OCI-LY3 (cell line): ENCODE measurements around the gene NBEA.

Experiments
- H2AFZ ChIP-seq: fragments of 200-600, 300-600 bp; shearing (Covaris generic); 2 replicates; pipeline ENCODE4 v1.6.0; 2014; ENCODE audit warnings: antibody characterized with exemption, low read depth, low read length
- H3K27ac ChIP-seq: fragments of 200-600, 300-600 bp; sonication (generic); 2 replicates; pipeline ENCODE4 v1.5.1; 2014; ENCODE audit warnings: mild to moderate bottlenecking, low read length, moderate library complexity, mixed read lengths
- H3K27me3 ChIP-seq: fragments of 200-600, 300-600 bp; sonication (generic); 2 replicates; pipeline ENCODE4 v1.6.1; 2014; ENCODE audit warnings: low read depth, low read length, mixed read lengths
- H3K36me3 ChIP-seq: fragments of 200-600, 300-600 bp; sonication (generic); replicated peaks from 2 replicates; pipeline ENCODE3; 2014; ENCODE audit warnings: low read depth, low read length, mixed read lengths
- H3K4me1 ChIP-seq: fragments of 300-600, 200-600 bp; sonication (generic); 2 replicates; pipeline ENCODE4 v1.6.1; 2014; ENCODE audit warnings: low read length, mixed read lengths
- H3K4me2 ChIP-seq: fragments of 200-600, 300-600 bp; sonication (generic); 2 replicates; pipeline ENCODE4 v1.6.1; 2014; ENCODE audit warnings: low read length, mixed read lengths
- H3K4me3 ChIP-seq: fragments of 300-600, 200-600 bp; sonication (generic); 2 replicates; pipeline ENCODE4 v1.5.1; 2014; ENCODE audit warnings: antibody characterized with exemption, mild to moderate bottlenecking, low read length, moderate library complexity
- H3K79me2 ChIP-seq: fragments of 300-600, 200-600 bp; shearing (Covaris generic); 2 replicates; pipeline ENCODE4 v1.6.1; 2014; ENCODE audit warnings: mild to moderate bottlenecking, low read length, mixed read lengths
- H3K9ac ChIP-seq: fragments of 300-600, 200-600 bp; shearing (Covaris generic); 2 replicates; pipeline ENCODE4 v1.6.0; 2014; ENCODE audit warnings: mild to moderate bottlenecking, low read length, moderate library complexity
- H3K9me3 ChIP-seq: fragments of 200-600, 300-600 bp; shearing (Covaris generic); 2 replicates; pipeline ENCODE4 v1.6.1; 2014; ENCODE audit warnings: low read length, mixed read lengths; ENCODE audit not compliant: insufficient read depth
- H4K20me1 ChIP-seq: fragments of 200-600, 300-600 bp; sonication (generic); 2 replicates; pipeline ENCODE4 v1.6.1; 2016; ENCODE audit warnings: low read length, mixed read lengths; ENCODE audit not compliant: insufficient read depth
- CTCF ChIP-seq: fragments of 200-600, 300-600 bp; sonication (generic); IDR thresholded peaks from 2 replicates; pipeline ENCODE4 v1.5.1; 2014; ENCODE audit warnings: antibody characterized with exemption, low read length, low read depth
- EZH2phosphoT487 ChIP-seq: fragments of 200-600 bp; shearing (Covaris generic); IDR thresholded peaks from 2 replicates; pipeline ENCODE4 v1.6.1; 2018; ENCODE audit warnings: antibody characterized with exemption, mixed run types, low read depth

The NBEA gene

GRCh38 chr13:35592457-35592856 lies 650.4 kb downstream of the NBEA start:
- H3K27ac ChIP-seq = no peak overlapping the region
- H3K4me1 ChIP-seq = no peaks in the 10 kb centered on the region
- H3K4me3 ChIP-seq = no peak overlapping the region
- H3K9ac ChIP-seq = no peak overlapping the region
- H2AFZ ChIP-seq = no peak overlapping the region
- H3K27me3 ChIP-seq = no peaks in the 10 kb centered on the region
- H3K36me3 ChIP-seq = no peaks in the 10 kb centered on the region
- H4K20me1 ChIP-seq = no peaks in the 10 kb centered on the region
- TF ChIP-seq EZH2phosphoT487 (no peak), CTCF (no peak)
- no peaks in the 10 kb centered on the region for H3K9me3 ChIP-seq
- no peaks in the 10 kb centered on the region for H3K79me2 ChIP-seq
- H3K4me2 ChIP-seq = no peak overlapping the region

- Histone ChIP-seq H3K9ac (no peak overlapping the region), H4K20me1 (no peaks in the 10 kb centered on the region), H3K4me2 (no peak overlapping the region), H3K9me3 (no peaks in the 10 kb centered on the region), H2AFZ (no peak overlapping the region), H3K27ac (no peak overlapping the region), H3K27me3 (no peaks in the 10 kb centered on the region), H3K4me3 (no peak overlapping the region), H3K36me3 (no peaks in the 10 kb centered on the region), H3K4me1 (no peaks in the 10 kb centered on the region), H3K79me2 (no peaks in the 10 kb centered on the region)
- TF ChIP-seq EZH2phosphoT487 (no peak), CTCF (no peak)
Observed at GRCh38 chr13:35593651-35594050, 651.6 kb downstream of the NBEA start.

- H3K4me1 ChIP-seq = no peaks in the 10 kb centered on the region
- no peaks in the 10 kb centered on the region for H3K9me3 ChIP-seq
- TF ChIP-seq EZH2phosphoT487 = no peak
- TF ChIP-seq CTCF = no peak
- no peaks in the 10 kb centered on the region for H3K79me2 ChIP-seq
- no peaks in the 10 kb centered on the region for H3K27me3 ChIP-seq
- H3K36me3 ChIP-seq = no peaks in the 10 kb centered on the region
- H3K9ac ChIP-seq = no peak overlapping the region
- H3K27ac ChIP-seq = no peak overlapping the region
- no peak overlapping the region for H3K4me2 ChIP-seq
- no peak overlapping the region for H2AFZ ChIP-seq
- H3K4me3 ChIP-seq = no peak overlapping the region
- no peaks in the 10 kb centered on the region for H4K20me1 ChIP-seq
Observed at GRCh38 chr13:35594096-35594495, 652.0 kb downstream of the NBEA start.

DNA sequence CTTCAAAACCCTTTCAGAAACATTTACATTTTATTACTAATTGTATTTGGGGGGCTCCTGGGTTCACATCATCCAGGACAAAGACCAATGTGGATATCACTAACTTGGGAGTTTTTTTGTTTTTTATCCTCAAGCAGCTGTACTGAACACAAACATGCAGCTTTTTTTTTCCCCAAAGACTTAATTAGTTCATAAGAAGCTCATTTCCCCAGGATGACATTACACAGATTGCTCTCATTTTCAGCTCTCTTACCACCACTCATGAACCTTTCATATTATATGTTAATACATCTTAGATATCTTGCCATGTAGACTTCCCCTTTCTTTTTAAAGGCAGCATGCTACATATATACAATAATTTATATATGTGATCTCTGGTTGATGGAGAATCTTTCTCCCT lies 653.1 kb downstream of the NBEA start:
- Histone ChIP-seq H3K4me3 (no peak overlapping the region), H4K20me1 (no peaks in the 10 kb centered on the region), H3K27ac (no peak overlapping the region), H3K79me2 (no peaks in the 10 kb centered on the region), H3K4me2 (no peak overlapping the region), H3K27me3 (no peaks in the 10 kb centered on the region), H3K4me1 (no peaks in the 10 kb centered on the region), H3K36me3 (no peaks in the 10 kb centered on the region), H3K9ac (no peak overlapping the region), H2AFZ (no peak overlapping the region), H3K9me3 (no peaks in the 10 kb centered on the region)
- TF ChIP-seq EZH2phosphoT487 (no peak), CTCF (no peak)
